HEK293 (cell line): ENCODE data around the gene PPP1R14B.

Experiments
- GLI4 ChIP-seq: fragments of 450-650 bp; formaldehyde crosslinking; IDR thresholded peaks from 2 replicates; pipeline ENCODE4 v1.5.1; 2016; ENCODE audit warnings: missing biosample characterization, missing genetic modification characterization
- ZNF302 ChIP-seq: fragments of 450-650 bp; formaldehyde crosslinking; IDR thresholded peaks from 2 replicates; pipeline ENCODE4 v1.5.1; 2016; ENCODE audit warnings: missing biosample characterization, missing genetic modification characterization, low read depth
- ZNF350 ChIP-seq: fragments of 450-650 bp; formaldehyde crosslinking; IDR thresholded peaks from 2 replicates; pipeline ENCODE4 v1.5.0; 2017; ENCODE audit warnings: missing biosample characterization, mild to moderate bottlenecking, missing genetic modification characterization
- ZNF354C ChIP-seq: fragments of 450-650 bp; formaldehyde crosslinking; IDR thresholded peaks from 2 replicates; pipeline ENCODE4 v1.5.1; 2016; ENCODE audit warnings: missing biosample characterization, missing genetic modification characterization, low read depth, borderline replicate concordance
- ZNF561 ChIP-seq: fragments of 450-650 bp; IDR thresholded peaks from 2 replicates; pipeline ENCODE4 v1.5.1; 2018; ENCODE audit warnings: missing biosample characterization, missing genetic modification characterization, borderline replicate concordance
- ZNF596 ChIP-seq: fragments of 450-650 bp; IDR thresholded peaks from 2 replicates; pipeline ENCODE4 v1.5.0; 2018; ENCODE audit warnings: missing biosample characterization, mild to moderate bottlenecking, missing genetic modification characterization, moderate library complexity
- ZNF76 ChIP-seq: fragments of 450-650 bp; formaldehyde crosslinking; IDR thresholded peaks from 2 replicates; pipeline ENCODE4; 2016; ENCODE audit warnings: low read depth, missing biosample characterization, missing genetic modification characterization, borderline replicate concordance
- TF ChIP-seq, protein P1 (sequence below): fragments of 450-650 bp; formaldehyde crosslinking; IDR thresholded peaks from 2 replicates; pipeline ENCODE4 v1.5.1; 2016; ENCODE audit warnings: missing biosample characterization, missing genetic modification characterization, low read depth
- TF ChIP-seq, protein P2 (sequence below): fragments of 450-650 bp; formaldehyde crosslinking; IDR thresholded peaks from 2 replicates; pipeline ENCODE4 v1.5.1; 2016; ENCODE audit warnings: missing biosample characterization, missing genetic modification characterization, borderline replicate concordance
- TF ChIP-seq, protein P3 (sequence below): fragments of 450-650 bp; formaldehyde crosslinking; IDR thresholded peaks from 2 replicates; pipeline ENCODE4 v1.5.1; 2016; ENCODE audit warnings: missing biosample characterization, missing genetic modification characterization
- TF ChIP-seq, protein P4 (sequence below): fragments of 450-650 bp; IDR thresholded peaks from 2 replicates; pipeline ENCODE4 v1.5.1; 2018; ENCODE audit warnings: missing biosample characterization, mild to moderate bottlenecking, missing genetic modification characterization

DNA sequence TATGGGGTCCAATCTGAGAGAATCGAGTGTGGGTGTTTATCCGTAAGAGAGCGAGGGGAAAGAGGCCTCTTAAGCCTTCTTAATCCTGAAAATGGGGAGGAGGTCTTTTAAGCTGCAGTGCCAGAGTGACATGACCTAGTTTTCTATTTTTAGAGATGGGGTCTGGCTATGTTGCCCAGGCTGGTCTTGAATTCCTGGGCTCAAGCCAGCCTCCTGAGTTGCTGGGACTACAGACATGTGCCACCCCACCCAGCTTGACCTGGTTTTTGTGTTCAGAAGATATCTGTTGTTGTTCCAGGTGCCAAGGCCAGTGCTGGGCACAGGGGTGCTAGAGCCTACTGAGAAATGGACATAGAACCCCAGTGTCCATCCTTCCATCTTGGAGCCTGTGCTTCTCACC, 36.3 kb upstream of the PPP1R14B start:
- TF ChIP-seq, protein P1, sequence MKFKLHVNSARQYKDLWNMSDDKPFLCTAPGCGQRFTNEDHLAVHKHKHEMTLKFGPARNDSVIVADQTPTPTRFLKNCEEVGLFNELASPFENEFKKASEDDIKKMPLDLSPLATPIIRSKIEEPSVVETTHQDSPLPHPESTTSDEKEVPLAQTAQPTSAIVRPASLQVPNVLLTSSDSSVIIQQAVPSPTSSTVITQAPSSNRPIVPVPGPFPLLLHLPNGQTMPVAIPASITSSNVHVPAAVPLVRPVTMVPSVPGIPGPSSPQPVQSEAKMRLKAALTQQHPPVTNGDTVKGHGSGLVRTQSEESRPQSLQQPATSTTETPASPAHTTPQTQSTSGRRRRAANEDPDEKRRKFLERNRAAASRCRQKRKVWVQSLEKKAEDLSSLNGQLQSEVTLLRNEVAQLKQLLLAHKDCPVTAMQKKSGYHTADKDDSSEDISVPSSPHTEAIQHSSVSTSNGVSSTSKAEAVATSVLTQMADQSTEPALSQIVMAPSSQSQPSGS: no peak
- TF ChIP-seq, protein P2, sequence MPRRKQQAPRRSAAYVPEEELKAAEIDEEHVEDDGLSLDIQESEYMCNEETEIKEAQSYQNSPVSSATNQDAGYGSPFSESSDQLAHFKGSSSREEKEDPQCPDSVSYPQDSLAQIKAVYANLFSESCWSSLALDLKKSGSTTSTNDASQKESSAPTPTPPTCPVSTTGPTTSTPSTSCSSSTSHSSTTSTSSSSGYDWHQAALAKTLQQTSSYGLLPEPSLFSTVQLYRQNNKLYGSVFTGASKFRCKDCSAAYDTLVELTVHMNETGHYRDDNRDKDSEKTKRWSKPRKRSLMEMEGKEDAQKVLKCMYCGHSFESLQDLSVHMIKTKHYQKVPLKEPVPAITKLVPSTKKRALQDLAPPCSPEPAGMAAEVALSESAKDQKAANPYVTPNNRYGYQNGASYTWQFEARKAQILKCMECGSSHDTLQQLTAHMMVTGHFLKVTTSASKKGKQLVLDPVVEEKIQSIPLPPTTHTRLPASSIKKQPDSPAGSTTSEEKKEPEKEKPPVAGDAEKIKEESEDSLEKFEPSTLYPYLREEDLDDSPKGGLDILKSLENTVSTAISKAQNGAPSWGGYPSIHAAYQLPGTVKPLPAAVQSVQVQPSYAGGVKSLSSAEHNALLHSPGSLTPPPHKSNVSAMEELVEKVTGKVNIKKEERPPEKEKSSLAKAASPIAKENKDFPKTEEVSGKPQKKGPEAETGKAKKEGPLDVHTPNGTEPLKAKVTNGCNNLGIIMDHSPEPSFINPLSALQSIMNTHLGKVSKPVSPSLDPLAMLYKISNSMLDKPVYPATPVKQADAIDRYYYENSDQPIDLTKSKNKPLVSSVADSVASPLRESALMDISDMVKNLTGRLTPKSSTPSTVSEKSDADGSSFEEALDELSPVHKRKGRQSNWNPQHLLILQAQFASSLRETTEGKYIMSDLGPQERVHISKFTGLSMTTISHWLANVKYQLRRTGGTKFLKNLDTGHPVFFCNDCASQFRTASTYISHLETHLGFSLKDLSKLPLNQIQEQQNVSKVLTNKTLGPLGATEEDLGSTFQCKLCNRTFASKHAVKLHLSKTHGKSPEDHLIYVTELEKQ (tag by site-specific recombination): no peak
- TF ChIP-seq ZNF302 (tag by site-specific recombination): no peak
- TF ChIP-seq ZNF354C (tag by site-specific recombination): no peak
- TF ChIP-seq ZNF76: no peak
- TF ChIP-seq ZNF596: no peak
- no peak for TF ChIP-seq ZNF350
- TF ChIP-seq, protein P3, sequence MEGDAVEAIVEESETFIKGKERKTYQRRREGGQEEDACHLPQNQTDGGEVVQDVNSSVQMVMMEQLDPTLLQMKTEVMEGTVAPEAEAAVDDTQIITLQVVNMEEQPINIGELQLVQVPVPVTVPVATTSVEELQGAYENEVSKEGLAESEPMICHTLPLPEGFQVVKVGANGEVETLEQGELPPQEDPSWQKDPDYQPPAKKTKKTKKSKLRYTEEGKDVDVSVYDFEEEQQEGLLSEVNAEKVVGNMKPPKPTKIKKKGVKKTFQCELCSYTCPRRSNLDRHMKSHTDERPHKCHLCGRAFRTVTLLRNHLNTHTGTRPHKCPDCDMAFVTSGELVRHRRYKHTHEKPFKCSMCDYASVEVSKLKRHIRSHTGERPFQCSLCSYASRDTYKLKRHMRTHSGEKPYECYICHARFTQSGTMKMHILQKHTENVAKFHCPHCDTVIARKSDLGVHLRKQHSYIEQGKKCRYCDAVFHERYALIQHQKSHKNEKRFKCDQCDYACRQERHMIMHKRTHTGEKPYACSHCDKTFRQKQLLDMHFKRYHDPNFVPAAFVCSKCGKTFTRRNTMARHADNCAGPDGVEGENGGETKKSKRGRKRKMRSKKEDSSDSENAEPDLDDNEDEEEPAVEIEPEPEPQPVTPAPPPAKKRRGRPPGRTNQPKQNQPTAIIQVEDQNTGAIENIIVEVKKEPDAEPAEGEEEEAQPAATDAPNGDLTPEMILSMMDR (tag by site-specific recombination): no peak
- no peak for TF ChIP-seq GLI4 (tag by site-specific recombination)
- TF ChIP-seq, protein P4, sequence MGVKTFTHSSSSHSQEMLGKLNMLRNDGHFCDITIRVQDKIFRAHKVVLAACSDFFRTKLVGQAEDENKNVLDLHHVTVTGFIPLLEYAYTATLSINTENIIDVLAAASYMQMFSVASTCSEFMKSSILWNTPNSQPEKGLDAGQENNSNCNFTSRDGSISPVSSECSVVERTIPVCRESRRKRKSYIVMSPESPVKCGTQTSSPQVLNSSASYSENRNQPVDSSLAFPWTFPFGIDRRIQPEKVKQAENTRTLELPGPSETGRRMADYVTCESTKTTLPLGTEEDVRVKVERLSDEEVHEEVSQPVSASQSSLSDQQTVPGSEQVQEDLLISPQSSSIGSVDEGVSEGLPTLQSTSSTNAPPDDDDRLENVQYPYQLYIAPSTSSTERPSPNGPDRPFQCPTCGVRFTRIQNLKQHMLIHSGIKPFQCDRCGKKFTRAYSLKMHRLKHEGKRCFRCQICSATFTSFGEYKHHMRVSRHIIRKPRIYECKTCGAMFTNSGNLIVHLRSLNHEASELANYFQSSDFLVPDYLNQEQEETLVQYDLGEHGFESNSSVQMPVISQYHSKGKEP (tag by site-specific recombination): no peak
- TF ChIP-seq ZNF561: no peak
